Body of pancreas (tissue), 4 donors: ENCODE measurements around the gene GPATCH1. TPM values are rescaled to one million over a fixed set of nuclear protein-coding genes. Genes with fewer than 3 reads are reported as not detected.

Experiments used
- ATAC-seq: fragments of 150-250 bp; one replicate; pipeline ENCODE4 v1.9.1; 2016
- DNase-seq, 4 donors: peaks; one replicate each; pipeline ENCODE4 v3.0.0-alpha.2; 2019
- H3K27ac ChIP-seq, 4 donors: fragments of 200-600 bp; sonication (generic); 1 replicate in 3 of 4; 2 replicates in 1 of 4; pipeline versions ENCODE4 v1.5.1 to v1.6.1; 2016 to 2019; ENCODE audit warnings: mild to moderate bottlenecking in 1 of 4, mixed read lengths in 1 of 4, moderate library complexity in 1 of 4
- H3K27me3 ChIP-seq, 2 donors: fragments of 200-600 bp; sonication (generic); one replicate each; pipeline ENCODE4 v1.6.0; 2016; ENCODE audit warnings: mild to moderate bottlenecking in 1 of 2
- H3K36me3 ChIP-seq, 2 donors: fragments of 200-600 bp; sonication (generic); replicated peaks in 1 of 2; 2 replicates each; pipeline ENCODE4 v1.5.1; 2016; ENCODE audit warnings: low read depth in 2 of 2; ENCODE audit not compliant: insufficient read depth in 1 of 2
- H3K4me1 ChIP-seq: fragments of 200-600 bp; sonication (generic); one replicate; pipeline ENCODE4 v1.6.0; 2016
- H3K4me3 ChIP-seq, 2 donors: fragments of 200-600 bp; sonication (generic); 1 replicate in 1 of 2; 2 replicates in 1 of 2; pipeline ENCODE4 v1.5.1; 2016 to 2019
- H3K9me3 ChIP-seq, 3 donors: fragments of 200-600 bp; sonication (generic); 1 replicate in 2 of 3; 2 replicates in 1 of 3; pipeline ENCODE4 v1.5.1; 2016
- POLR2A ChIP-seq, 3 donors: fragments of 450-650 bp; IDR thresholded peaks; one replicate each; pipeline ENCODE4 v1.6.1; 2016; ENCODE audit warnings: antibody characterized with exemption in 3 of 3, mild to moderate bottlenecking in 2 of 3
- WGBS, 2 donors: methylation state at CpG; one replicate each; pipeline ENCODE4 v1.1.5; 2017; 5-methylcytosine and 5-hydroxymethylcytosine counted together
- intact Hi-C: fragments of 100-400 bp; cut with DNase I; formaldehyde crosslinking; loops from one replicate; pipeline ENCODE4 v1.15.1; 2023
- total RNA-seq, 2 donors: library from RNA; depleted of rRNA; stranded (reverse); fragments of >200 nt; gene quantifications; one replicate each; pipeline ENCODE4 v1.1.0, GENCODE V29; 2016
- TF ChIP-seq, protein P1 (sequence below), 7 experiments: fragments of 450-650 bp in 4 of 7; fragments of 200-600 bp in 3 of 7; sonication (generic) in 3 of 7; IDR thresholded peaks; one replicate each; pipeline ENCODE4 v1.5.1; 2016 to 2019; ENCODE audit warnings: antibody characterized with exemption in 7 of 7

The GPATCH1 gene
- total RNA-seq, 2 donors from 2014 or later, result 6.6 to 7.0 TPM

DNA sequence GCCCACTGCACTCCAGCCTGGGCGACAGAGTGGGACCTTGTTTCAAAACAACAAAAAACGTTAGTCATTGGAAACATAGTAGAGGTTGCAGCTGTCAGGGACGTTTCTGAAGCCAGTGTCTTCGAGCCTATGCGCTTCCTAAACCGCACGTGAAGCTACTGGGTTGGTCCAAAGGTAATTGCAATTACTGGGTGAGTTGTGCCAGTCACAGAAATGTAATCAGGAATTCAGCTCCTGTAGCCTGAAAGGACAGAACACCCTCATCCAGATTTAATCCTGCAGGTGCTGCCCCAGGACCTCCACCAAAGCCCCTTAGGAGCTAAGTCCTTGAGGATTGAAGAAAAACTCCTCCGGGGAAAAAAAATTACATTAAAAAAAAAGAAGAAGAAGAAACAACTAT lies 13.9 kb upstream of the GPATCH1 start:
- intact Hi-C loops, result no loop called here
- H3K4me3 ChIP-seq, result no peak overlapping the region
- H3K27ac ChIP-seq, result no peak overlapping the region
- H3K4me1 ChIP-seq, result peaks cover 9% of the 10 kb centered on the region
- ATAC-seq, result no peak
- WGBS, 2 donors, result 56 to 59% methylated on average over 4 to 8 of the region's 8 CpGs
- H3K36me3 ChIP-seq, result no peaks in the 10 kb centered on the region
- H3K27me3 ChIP-seq, result no peaks in the 10 kb centered on the region
- TF ChIP-seq, protein P1, sequence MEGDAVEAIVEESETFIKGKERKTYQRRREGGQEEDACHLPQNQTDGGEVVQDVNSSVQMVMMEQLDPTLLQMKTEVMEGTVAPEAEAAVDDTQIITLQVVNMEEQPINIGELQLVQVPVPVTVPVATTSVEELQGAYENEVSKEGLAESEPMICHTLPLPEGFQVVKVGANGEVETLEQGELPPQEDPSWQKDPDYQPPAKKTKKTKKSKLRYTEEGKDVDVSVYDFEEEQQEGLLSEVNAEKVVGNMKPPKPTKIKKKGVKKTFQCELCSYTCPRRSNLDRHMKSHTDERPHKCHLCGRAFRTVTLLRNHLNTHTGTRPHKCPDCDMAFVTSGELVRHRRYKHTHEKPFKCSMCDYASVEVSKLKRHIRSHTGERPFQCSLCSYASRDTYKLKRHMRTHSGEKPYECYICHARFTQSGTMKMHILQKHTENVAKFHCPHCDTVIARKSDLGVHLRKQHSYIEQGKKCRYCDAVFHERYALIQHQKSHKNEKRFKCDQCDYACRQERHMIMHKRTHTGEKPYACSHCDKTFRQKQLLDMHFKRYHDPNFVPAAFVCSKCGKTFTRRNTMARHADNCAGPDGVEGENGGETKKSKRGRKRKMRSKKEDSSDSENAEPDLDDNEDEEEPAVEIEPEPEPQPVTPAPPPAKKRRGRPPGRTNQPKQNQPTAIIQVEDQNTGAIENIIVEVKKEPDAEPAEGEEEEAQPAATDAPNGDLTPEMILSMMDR (IDR thresholded peaks at IDR 0.05), result no peak
- no peak for TF ChIP-seq POLR2A (IDR thresholded peaks at IDR 0.05)
- DNase-seq, result no peak
- H3K9me3 ChIP-seq, result no peaks in the 10 kb centered on the region

DNA sequence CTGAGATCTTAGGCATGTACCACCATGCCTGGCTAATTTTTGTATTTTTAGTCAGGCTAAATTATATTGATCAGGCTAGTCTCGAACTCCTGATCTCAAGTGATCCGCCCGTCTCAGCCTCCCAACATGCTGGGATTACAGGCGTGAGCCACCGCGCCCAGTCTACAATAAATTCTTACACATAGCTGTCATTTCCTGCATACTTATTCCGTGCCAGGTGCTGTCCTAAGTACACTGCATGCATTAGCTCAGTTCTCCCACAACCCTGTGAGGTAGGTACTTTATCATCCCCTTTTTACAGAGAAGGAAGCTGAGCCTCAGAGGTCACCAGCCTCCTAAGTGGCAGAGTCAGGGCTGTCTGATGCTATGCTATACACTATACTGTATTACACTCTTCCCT lies 9.1 kb upstream of the GPATCH1 start:
- DNase-seq (no peak), ATAC-seq (no peak)
- 69 to 87% methylated on average over 7 of the region's 7 CpGs for WGBS, 2 donors
- H3K9me3 ChIP-seq, result no peaks in the 10 kb centered on the region
- no peaks in the 10 kb centered on the region for H3K36me3 ChIP-seq
- no peaks in the 10 kb centered on the region for H3K27me3 ChIP-seq
- H3K4me1 ChIP-seq, result no peaks in the 10 kb centered on the region
- H3K27ac ChIP-seq, result no peak overlapping the region
- intact Hi-C loops, result no loop called here
- no peak for TF ChIP-seq POLR2A (IDR thresholded peaks at IDR 0.05)
- TF ChIP-seq, protein P1 (IDR thresholded peaks at IDR 0.05), result no peak
- no peak overlapping the region for H3K4me3 ChIP-seq

DNA sequence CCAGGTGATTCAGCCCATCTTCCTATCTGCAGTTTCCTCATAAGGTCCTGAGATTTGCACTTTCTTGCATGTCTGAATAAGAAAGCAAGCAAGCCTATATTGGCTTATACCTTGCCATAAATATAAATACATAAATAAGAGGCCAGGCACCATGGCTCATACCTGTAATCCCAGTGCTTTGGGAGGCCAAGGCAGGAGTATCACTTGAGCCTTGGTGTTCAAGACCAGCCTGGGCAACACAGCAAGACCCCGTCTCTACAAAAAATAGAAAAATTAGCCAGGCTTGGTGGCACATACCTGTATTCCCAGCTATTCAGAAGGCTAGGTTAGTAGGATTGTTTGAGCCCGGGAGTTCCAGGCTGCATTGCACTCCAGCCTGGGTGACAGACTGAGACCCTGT lies 5.5 kb upstream of the GPATCH1 start:
- 79 to 91% methylated on average over 2 of the region's 2 CpGs for WGBS, 2 donors
- DNase-seq (no peak), ATAC-seq (no peak)
- H3K9me3 ChIP-seq, result no peaks in the 10 kb centered on the region
- intact Hi-C loops, result no loop called here
- H3K27me3 ChIP-seq, result no peaks in the 10 kb centered on the region
- TF ChIP-seq, protein P1 (IDR thresholded peaks at IDR 0.05), result no peak
- TF ChIP-seq POLR2A (IDR thresholded peaks at IDR 0.05), result no peak
- no peak overlapping the region for H3K4me3 ChIP-seq
- no peaks in the 10 kb centered on the region for H3K4me1 ChIP-seq
- no peak overlapping the region for H3K27ac ChIP-seq
- no peaks in the 10 kb centered on the region for H3K36me3 ChIP-seq

DNA sequence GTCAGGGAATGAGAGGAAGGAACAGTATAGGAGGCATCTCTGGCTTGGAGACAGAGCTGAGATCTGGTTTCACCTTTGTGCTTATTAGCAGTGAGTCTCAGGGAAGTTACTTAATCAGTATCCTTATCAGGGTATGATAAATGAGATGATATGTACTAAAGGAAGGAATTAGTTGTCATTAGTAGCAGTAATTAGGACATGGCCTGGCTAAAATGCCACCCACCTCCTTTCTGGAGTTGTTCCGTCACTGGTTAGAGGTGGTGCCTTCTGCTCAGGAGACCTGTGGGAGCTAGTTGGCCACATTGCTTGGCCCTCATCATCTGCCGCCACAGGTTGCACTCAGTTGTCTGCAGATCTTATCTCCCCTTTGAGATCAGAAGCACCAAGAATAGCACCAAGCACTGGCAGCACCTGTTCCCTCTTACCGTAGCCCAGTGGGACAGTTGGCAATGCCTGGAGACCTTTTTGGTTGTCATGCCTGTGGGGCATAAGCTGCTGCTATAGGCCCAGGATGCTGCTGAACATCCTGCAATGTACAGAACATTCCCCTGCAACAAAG lies 4.7 kb downstream of the GPATCH1 start:
- Histone ChIP-seq H3K36me3 (peaks cover 0 to 9% of the 10 kb centered on the region in 2 donors), H3K9me3 (no peaks in the 10 kb centered on the region), H3K4me3 (no peak overlapping the region), H3K27ac (no peak overlapping the region), H3K4me1 (peaks cover 10% of the 10 kb centered on the region), H3K27me3 (no peaks in the 10 kb centered on the region)
- ATAC-seq, result no peak
- WGBS, 2 donors, result 85 to 100% methylated on average over 1 to 3 of the region's 3 CpGs
- TF ChIP-seq POLR2A (IDR thresholded peaks at IDR 0.05), result no peak
- TF ChIP-seq, protein P1 (IDR thresholded peaks at IDR 0.05), result no peak
- DNase-seq, result no peak
- intact Hi-C loops, result no loop called here

DNA sequence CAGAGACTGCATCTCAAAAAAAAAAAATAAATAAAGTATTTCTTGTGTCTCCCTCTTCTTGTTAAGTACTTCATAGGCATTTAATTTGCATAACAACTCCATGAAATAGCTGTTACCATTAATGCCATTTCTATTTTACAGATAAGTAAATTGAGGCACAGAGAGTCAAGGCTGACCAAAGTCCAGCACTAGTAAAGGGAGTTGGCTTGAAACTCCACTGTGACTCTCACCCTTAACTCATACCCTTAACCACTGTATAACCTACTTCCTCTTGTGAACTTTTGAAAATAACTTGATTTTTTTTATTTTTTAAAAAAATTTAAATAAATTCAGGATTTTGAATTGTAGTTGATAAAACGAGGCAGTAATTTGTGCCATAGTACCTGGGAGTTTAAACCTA lies 6.0 kb downstream of the GPATCH1 start:
- peaks cover 0 to 12% of the 10 kb centered on the region in 2 donors for H3K36me3 ChIP-seq
- TF ChIP-seq, protein P1 (IDR thresholded peaks at IDR 0.05), result no peak
- no peak for TF ChIP-seq POLR2A (IDR thresholded peaks at IDR 0.05)
- no peaks in the 10 kb centered on the region for H3K9me3 ChIP-seq
- peaks cover 5% of the 10 kb centered on the region for H3K4me1 ChIP-seq
- no peak overlapping the region for H3K4me3 ChIP-seq
- ATAC-seq (no peak), DNase-seq (no peak)
- no peaks in the 10 kb centered on the region for H3K27me3 ChIP-seq
- WGBS, 2 donors, result 52 to 67% methylated on average over 1 of the region's 1 CpG
- H3K27ac ChIP-seq, result no peak overlapping the region
- intact Hi-C loops, result no loop called here
